ENCODE results near the gene CDH5. TPM values are rescaled to one million over a fixed set of nuclear protein-coding genes. Genes with fewer than 3 reads are reported as not detected.

The CDH5 gene
- total and polyA plus RNA-seq, 2 of the 13 experiments (the other 11 are each of a cell fraction or from before 2014, with no cell fraction given) = 0.71 to 1.1 TPM

GRCh38 chr16:66377324-66377723 is 10.8 kb downstream of the CDH5 start:
- intact Hi-C loops (cut with micrococcal nuclease; ENCODE audit: unreplicated experiment) = no loop called here
- peak overlapping the region; percentile 62 for H3K4me2 ChIP-seq (ENCODE audit: low read depth, low read length)
- TF ChIP-seq, protein P1, sequence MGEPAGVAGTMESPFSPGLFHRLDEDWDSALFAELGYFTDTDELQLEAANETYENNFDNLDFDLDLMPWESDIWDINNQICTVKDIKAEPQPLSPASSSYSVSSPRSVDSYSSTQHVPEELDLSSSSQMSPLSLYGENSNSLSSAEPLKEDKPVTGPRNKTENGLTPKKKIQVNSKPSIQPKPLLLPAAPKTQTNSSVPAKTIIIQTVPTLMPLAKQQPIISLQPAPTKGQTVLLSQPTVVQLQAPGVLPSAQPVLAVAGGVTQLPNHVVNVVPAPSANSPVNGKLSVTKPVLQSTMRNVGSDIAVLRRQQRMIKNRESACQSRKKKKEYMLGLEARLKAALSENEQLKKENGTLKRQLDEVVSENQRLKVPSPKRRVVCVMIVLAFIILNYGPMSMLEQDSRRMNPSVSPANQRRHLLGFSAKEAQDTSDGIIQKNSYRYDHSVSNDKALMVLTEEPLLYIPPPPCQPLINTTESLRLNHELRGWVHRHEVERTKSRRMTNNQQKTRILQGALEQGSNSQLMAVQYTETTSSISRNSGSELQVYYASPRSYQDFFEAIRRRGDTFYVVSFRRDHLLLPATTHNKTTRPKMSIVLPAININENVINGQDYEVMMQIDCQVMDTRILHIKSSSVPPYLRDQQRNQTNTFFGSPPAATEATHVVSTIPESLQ (CRISPR knock-in tag; conservative IDR thresholded peaks at IDR 0.05) = no peak
- peak; percentile 40; the same call in 1 of the 2 replicates for TF ChIP-seq SALL1 (CRISPR knock-in tag; IDR thresholded peaks at IDR 0.05)
- TF ChIP-seq TCF7 (IDR thresholded peaks at IDR 0.05; ENCODE audit: low read depth) = no peak
- TF ChIP-seq PAWR (CRISPR knock-in tag; IDR thresholded peaks at IDR 0.05; ENCODE audit: borderline replicate concordance) = no peak
- TF ChIP-seq HMGXB3 (CRISPR knock-in tag; IDR thresholded peaks at IDR 0.05; ENCODE audit: borderline replicate concordance) = peak; percentile 94
- TF ChIP-seq HHEX (CRISPR knock-in tag; IDR thresholded peaks at IDR 0.05) = no peak
- 0 out of 2 replicates have a peak, but pooled peaks have one; percentile 7 for TF ChIP-seq CTCF (CRISPR knock-in tag; IDR thresholded peaks at IDR 0.05)
- no peak for TF ChIP-seq CCAR2 (optimal IDR thresholded peaks at IDR 0.05; ENCODE audit: low read depth, low read length)
- TF ChIP-seq CREB1 (IDR thresholded peaks at IDR 0.05) = no peak
- TF ChIP-seq CREB1 (CRISPR knock-in tag; IDR thresholded peaks at IDR 0.05) = no peak
- no peak for TF ChIP-seq ZNF274 (CRISPR knock-in tag; IDR thresholded peaks at IDR 0.05)
- TF ChIP-seq ZNF30 (CRISPR knock-in tag; IDR thresholded peaks at IDR 0.05) = no peak
- TF ChIP-seq UBTF (CRISPR knock-in tag; IDR thresholded peaks at IDR 0.05) = no peak
- TF ChIP-seq TEAD3 (CRISPR knock-in tag; optimal IDR thresholded peaks at IDR 0.05; ENCODE audit: borderline replicate concordance) = peak; percentile 6
- no peak for TF ChIP-seq SRSF4 (IDR thresholded peaks at IDR 0.05; ENCODE audit: low read depth, low read length, poor library complexity, severe bottlenecking)

More at GRCh38 chr16:66377324-66377723, 10.8 kb downstream of the CDH5 start:
- H3K4me1 ChIP-seq (ENCODE audit: insufficient read depth, low read length) = peaks cover 30% of the 10 kb centered on the region
- POLR2A ChIA-PET = no interaction called here
- no peak overlapping the region for H3K9ac ChIP-seq (ENCODE audit: insufficient read depth, low read depth, low read length)
- H4K20me1 ChIP-seq (ENCODE audit: insufficient read depth, low read length) = no peaks in the 10 kb centered on the region
- no peaks in the 10 kb centered on the region for H3K9me3 ChIP-seq (ENCODE audit: low read length)
- no peak overlapping the region for H3K27ac ChIP-seq (ENCODE audit: extremely low read length, insufficient read depth, low read length)
- CTCF ChIA-PET (ENCODE audit: low intra/inter-chr PET ratio, low total read pairs) = no interaction called here
- BruUV-seq (replicated peaks) = no TSS peak
- H3K79me2 ChIP-seq (ENCODE audit: insufficient read depth, low read length) = no peaks in the 10 kb centered on the region
- 0% methylated on average over 3 of the region's 3 CpGs for WGBS (ENCODE audit: low lambda C conversion rate)
- DNase-seq (ENCODE audit: low spot score) (no peak), ATAC-seq (peak; percentile 80), FAIRE-seq (no peak)
- H3K36me3 ChIP-seq (replicated peaks in 1 of 2; ENCODE audit: control insufficient read depth in 1 of 2, insufficient read depth in 2 of 2, low read length in 2 of 2) = no peaks in the 10 kb centered on the region
- peaks cover 7 to 9% of the 10 kb centered on the region in 2 experiments; a peak in 2 of 5 replicates for H3K27me3 ChIP-seq (ENCODE audit: control insufficient read depth in 1 of 2, insufficient read depth in 2 of 2, low read length in 2 of 2)
- peak overlapping the region in 1 of 3 experiments; percentile 16; a peak in 1 of 6 replicates for H3K4me3 ChIP-seq (replicated peaks in 1 of 3; ENCODE audit: insufficient read depth in 1 of 3, low read depth in 2 of 3, low read length in 3 of 3)
- in situ Hi-C loops (cut with HindIII; ENCODE audit: extremely low pct_ligation_motif_present, low pct_unique_long_range_greater_than_20kb) = no loop called here
- no peak overlapping the region for H2AFZ ChIP-seq (ENCODE audit: low read length)

Data from HepG2 (cell line).